Measurements from ENCODE around the gene SCGN. TPM values are rescaled to one million over a fixed set of nuclear protein-coding genes. Genes with fewer than 3 reads are reported as not detected.

The SCGN gene
- total RNA-seq, 1 donor from 2014 or later, result not detected

DNA sequence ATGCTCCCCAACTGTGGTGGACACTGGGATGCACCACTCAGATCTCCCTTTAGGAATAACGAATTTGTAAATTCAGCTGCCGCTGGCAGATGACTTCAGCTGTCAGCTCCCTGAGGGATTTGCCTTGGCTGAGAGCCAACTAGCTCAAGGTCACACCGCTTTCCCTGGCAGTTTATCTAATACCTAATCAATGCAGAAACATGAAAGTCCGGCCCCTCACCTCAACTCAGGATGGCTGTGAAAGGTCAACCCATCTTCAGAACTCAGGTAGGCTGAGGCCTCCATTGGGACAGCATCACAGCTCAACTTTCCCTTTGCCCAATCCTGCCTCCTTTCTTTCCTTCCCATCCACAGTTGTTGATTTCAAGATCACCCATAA lies 22.8 kb upstream of the SCGN start:
- Mint-ChIP-seq H3K9me3 (no peaks in the 10 kb centered on the region), H3K27me3 (ENCODE audit: low read depth) (peaks cover 42% of the 10 kb centered on the region)

GRCh38 chr6:25630508-25631278 lies 21.3 kb upstream of the SCGN start:
- H3K36me3 Mint-ChIP-seq, result no peaks in the 10 kb centered on the region
- DNase-seq (ENCODE audit: low spot score in 2 of 2, unreplicated experiment in 2 of 2), result no peak
- H3K9me3 Mint-ChIP-seq, result no peaks in the 10 kb centered on the region
- no peak overlapping the region for H3K4me3 Mint-ChIP-seq
- H3K4me1 Mint-ChIP-seq, result no peaks in the 10 kb centered on the region
- TF ChIP-seq, protein P1, sequence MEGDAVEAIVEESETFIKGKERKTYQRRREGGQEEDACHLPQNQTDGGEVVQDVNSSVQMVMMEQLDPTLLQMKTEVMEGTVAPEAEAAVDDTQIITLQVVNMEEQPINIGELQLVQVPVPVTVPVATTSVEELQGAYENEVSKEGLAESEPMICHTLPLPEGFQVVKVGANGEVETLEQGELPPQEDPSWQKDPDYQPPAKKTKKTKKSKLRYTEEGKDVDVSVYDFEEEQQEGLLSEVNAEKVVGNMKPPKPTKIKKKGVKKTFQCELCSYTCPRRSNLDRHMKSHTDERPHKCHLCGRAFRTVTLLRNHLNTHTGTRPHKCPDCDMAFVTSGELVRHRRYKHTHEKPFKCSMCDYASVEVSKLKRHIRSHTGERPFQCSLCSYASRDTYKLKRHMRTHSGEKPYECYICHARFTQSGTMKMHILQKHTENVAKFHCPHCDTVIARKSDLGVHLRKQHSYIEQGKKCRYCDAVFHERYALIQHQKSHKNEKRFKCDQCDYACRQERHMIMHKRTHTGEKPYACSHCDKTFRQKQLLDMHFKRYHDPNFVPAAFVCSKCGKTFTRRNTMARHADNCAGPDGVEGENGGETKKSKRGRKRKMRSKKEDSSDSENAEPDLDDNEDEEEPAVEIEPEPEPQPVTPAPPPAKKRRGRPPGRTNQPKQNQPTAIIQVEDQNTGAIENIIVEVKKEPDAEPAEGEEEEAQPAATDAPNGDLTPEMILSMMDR (IDR thresholded peaks at IDR 0.05; ENCODE audit: unreplicated experiment), result no peak
- H3K27ac Mint-ChIP-seq, result no peak overlapping the region
- H3K27me3 Mint-ChIP-seq (ENCODE audit: low read depth), result peaks cover 50% of the 10 kb centered on the region

More for the DNA sequence above, 22.8 kb upstream of the SCGN start:
- no peaks in the 10 kb centered on the region for H3K36me3 Mint-ChIP-seq
- no peaks in the 10 kb centered on the region for H3K4me1 Mint-ChIP-seq
- no peak for DNase-seq (ENCODE audit: low spot score in 2 of 2, unreplicated experiment in 2 of 2)
- TF ChIP-seq, protein P1 (IDR thresholded peaks at IDR 0.05; ENCODE audit: unreplicated experiment), result no peak
- no peak overlapping the region for H3K27ac Mint-ChIP-seq
- H3K4me3 Mint-ChIP-seq, result no peak overlapping the region

DNA sequence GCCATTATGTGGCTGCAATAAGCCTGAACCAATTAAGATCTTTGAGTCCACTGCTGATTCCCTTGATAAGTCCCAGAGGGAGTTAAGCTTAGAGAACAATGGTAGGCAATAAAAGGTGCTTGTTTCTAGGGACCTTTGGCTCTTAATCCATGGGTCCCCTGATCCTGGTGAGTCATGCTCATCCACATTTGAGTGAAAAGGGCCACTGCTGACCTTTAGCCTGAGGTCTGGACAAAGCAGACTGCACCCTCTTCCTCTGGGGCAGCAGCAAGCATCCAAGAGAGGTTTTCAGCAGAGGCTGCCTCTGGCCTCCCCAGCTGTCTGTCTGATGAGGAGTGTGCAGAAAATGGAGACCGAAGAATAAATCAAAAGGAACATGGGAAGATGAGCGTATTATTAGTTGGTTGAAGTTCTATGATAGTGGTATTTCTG lies 16.1 kb upstream of the SCGN start:
- DNase-seq (ENCODE audit: low spot score in 2 of 2, unreplicated experiment in 2 of 2), result no peak
- Mint-ChIP-seq H3K9me3 (no peaks in the 10 kb centered on the region), H3K36me3 (no peaks in the 10 kb centered on the region), H3K27me3 (ENCODE audit: low read depth) (peaks cover 50% of the 10 kb centered on the region), H3K4me3 (no peak overlapping the region), H3K27ac (no peak overlapping the region), H3K4me1 (no peaks in the 10 kb centered on the region)
- TF ChIP-seq, protein P1 (IDR thresholded peaks at IDR 0.05; ENCODE audit: unreplicated experiment), result no peak

- DNase-seq (ENCODE audit: low spot score in 2 of 2, unreplicated experiment in 2 of 2), result no peak
- no peaks in the 10 kb centered on the region for H3K9me3 Mint-ChIP-seq
- H3K4me3 Mint-ChIP-seq, result no peak overlapping the region
- no peaks in the 10 kb centered on the region for H3K4me1 Mint-ChIP-seq
- H3K36me3 Mint-ChIP-seq, result no peaks in the 10 kb centered on the region
- peaks cover 50% of the 10 kb centered on the region for H3K27me3 Mint-ChIP-seq (ENCODE audit: low read depth)
- no peak overlapping the region for H3K27ac Mint-ChIP-seq
- TF ChIP-seq, protein P1 (IDR thresholded peaks at IDR 0.05; ENCODE audit: unreplicated experiment), result no peak
These were observed 14.8 kb upstream of the SCGN start for GRCh38 chr6:25637211-25637610.

- H3K4me1 Mint-ChIP-seq, result no peaks in the 10 kb centered on the region
- DNase-seq (ENCODE audit: low spot score in 2 of 2, unreplicated experiment in 2 of 2), result no peak
- H3K9me3 Mint-ChIP-seq, result no peaks in the 10 kb centered on the region
- H3K36me3 Mint-ChIP-seq, result no peaks in the 10 kb centered on the region
- TF ChIP-seq, protein P1 (IDR thresholded peaks at IDR 0.05; ENCODE audit: unreplicated experiment), result no peak
- H3K27me3 Mint-ChIP-seq (ENCODE audit: low read depth), result peaks cover 58% of the 10 kb centered on the region
- H3K4me3 Mint-ChIP-seq, result no peak overlapping the region
- H3K27ac Mint-ChIP-seq, result no peak overlapping the region
These were observed 14.0 kb upstream of the SCGN start for GRCh38 chr6:25637960-25638434.

Measured in mesothelial cell of epicardium (in vitro differentiated cells).